GM19035 (cell line): ENCODE data around the gene MRPL42.
"Not testable (repeated sequence)": the region's sequence is repeated elsewhere in the genome, so short reads cannot be mapped to it uniquely, and the experiment has no call there.

ENCODE experiments used
- ATAC-seq: cut with Tn5 transposase; IDR thresholded peaks from one replicate; pipeline ENCODE4 v1.9.1; 2021; ENCODE audit not compliant: unreplicated experiment

Gene MRPL42

DNA sequence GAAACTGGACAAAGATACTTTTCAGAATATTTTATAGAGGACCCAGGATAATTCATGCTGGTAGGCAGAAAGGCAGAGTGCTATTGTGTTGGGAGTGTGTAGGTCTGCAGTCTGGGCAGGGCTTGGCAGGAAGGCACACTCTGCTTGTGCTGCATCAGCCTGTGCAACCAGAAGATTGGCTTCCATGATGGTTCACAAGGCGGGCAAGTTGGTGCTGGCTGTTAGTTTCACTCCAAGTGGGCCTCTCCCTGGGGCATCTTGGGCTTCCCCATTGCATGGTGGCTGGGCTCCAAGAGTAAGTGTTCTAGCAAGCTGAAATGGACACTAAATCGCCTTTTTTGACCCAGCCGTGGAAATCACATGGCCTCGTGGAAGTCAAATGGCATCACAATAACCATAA lies 23.7 kb upstream of the MRPL42 start:
- ATAC-seq = no peak

DNA sequence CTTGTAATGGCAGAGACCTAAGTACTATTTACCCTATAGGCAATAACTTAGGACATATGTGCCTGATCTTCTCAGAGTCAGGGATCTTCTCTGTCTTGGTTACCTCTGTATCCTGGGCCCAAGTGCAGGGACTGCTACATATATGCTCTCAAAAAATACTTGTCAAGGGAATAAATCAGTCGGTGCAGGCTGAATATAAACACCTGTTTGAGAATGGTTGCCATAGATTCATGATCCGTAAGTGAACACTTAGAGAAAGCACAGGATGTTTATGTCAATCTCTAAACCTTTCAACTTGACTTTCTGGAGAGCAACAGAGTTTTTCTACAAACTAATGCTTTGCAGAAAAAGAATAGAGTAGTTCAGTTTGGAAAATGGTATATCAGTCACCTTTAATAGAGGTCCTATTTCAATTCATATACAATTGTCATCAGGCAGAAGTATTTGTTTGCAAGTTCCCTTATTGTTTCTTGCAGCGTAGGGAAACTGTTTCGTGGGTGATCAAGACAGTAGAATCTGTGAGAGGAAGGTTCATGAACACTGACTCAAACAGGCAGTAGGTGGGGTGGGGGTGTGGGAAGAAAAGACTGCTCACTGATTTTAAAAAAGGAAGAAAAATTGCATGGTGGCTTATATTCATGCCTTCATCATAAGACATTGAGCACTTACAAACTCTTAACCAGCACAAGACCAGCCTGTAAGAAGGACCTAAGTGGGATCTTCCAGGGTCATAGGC lies 19.6 kb upstream of the MRPL42 start:
- ATAC-seq = no peak

DNA sequence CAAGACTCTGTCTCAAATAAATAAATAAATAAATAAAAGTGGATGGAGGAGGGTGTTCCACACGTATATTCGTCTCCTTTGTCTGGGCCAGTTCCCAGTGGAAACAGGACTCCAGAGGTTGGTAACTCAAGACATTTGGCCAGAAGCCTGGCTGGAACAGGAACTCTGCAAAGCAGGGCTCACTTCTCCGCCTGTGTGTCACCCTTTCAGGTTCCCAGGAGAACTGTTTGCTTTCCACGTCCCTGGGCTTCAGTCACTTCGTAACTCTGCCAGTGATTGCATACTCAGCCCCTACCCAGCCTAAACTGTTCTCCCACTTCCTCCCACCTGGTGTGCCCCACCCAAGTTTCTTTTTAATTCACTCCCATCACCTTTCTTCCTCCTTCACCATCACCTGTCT lies 18.5 kb upstream of the MRPL42 start:
- ATAC-seq = no peak

DNA sequence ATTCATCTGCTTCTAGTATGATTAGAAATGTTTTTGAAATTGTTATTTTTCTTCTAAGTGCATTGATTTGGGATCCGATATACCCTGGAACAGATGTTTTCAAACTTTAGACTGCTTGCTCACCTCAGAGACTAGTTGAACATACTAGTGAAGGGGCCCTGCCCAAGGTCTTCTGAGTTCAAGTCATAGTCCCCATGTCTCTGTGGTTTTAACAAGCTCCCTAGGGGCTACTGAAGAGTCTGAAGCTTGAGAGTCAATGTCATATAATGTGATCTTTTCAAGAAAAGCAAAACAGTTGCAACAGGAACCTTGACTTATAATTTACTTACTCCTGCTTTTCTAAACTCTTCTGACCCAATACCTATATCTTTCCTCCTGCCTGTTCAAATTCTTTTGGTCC lies 18.0 kb upstream of the MRPL42 start:
- ATAC-seq = peak; percentile 76

DNA sequence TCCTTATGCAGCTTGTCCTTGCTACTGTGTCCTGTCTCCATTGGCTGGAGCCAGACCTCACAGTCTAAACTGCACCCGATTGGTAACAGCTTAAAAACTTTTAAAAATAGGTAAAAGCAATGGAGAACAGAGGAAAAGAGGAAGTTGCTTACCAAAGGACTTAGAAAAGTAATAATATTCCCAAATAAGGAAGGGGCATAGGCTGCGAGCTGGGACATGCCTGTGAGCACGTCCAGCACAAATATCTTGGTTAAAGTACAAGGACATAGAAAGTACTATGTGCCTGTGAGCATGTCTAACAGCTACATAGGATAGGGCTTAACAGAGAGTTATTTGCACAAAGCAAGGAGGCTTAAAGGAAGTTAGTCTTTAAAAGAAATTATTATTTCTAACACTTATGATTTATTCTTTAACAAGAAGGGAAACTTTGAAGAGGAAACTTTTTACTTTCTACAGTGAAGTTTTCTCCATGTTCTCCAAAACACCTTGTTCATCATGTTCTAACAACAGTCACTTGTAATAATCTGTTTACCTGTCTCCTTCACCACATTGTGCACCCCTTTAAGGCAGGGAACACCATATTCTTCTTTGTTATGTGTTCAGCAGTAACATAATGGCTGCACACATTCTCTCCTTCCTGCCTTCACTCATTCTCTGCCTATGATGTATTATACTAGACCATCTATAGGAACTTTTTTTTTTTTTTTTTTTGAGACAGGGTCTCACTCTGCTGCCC lies 15.7 kb upstream of the MRPL42 start:
- ATAC-seq = no peak

DNA sequence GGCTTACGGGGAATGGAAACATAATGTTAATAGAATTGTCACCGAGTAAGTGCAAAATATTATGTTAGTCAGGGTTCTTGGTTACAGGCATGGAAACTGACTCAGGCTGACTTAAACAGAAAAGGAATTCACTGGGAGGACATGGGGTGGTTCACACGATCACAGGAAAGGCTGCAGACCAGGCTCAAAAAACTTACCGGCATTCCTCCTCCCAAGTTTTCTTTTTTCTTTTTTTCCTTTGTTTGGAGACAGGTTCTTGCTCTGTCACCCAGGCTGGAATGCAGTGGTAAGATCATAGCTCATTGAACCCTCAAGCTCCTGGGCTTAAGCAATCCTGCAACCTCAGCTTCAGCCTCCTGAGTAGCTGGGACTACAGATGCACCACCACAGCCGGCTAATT lies 13.7 kb upstream of the MRPL42 start:
- ATAC-seq = no peak

DNA sequence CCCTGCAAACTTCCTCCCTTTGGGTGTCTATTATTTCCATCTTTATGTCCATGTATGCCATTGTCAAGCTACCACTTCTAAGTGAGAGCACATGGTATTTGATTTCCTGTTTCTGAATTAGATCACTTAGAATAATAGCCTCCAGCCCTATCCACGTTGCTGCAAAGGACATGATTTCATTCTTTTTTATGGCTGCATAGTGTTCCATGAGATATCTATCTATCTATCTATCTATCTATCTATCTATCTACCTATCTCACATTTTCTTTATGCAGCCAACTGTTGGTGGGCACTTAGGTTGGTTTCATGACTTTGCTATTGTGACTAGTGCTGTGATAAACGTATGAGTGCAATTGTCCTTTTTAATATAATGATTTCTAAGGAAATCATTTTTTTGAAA lies 11.2 kb upstream of the MRPL42 start:
- ATAC-seq = no peak

DNA sequence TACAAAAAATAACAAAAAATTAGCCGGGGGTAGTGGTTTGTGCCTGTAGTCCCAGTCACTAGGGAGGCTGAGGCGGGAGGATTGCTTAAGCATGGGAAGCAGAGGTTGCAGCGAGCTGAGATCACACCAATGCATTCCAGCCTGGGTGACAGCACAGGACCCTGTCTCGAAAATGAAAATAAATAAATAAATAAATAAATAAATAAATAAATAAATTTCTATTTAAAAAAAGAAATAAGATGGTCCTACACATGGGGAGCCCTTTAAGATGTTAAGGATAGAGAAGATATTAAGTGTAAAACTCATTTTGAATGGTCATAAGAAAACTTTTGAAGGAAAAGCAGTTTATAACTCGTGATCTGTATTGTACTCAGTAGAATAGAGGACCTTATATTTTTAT lies 8.2 kb upstream of the MRPL42 start:
- ATAC-seq = no peak

DNA sequence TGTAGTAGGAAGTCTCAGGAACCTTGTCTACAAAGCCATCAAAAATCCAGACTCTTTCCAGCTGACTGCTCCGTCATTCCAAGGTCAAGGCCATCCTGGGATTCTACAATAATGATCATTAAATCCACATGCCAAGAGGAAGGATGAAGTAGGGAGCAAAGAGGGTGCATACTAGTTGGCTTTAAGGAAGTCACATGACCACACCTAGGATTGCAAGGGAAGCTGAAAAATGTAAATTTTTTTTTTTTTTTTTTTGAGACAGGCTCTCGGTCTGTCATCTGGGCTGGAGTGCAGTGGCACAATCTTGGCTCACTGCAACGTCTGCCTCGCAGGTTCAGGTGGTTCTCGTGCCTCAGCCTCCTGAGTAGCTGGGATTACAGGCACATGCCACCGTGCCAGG lies 7.3 kb upstream of the MRPL42 start:
- ATAC-seq = no peak

DNA sequence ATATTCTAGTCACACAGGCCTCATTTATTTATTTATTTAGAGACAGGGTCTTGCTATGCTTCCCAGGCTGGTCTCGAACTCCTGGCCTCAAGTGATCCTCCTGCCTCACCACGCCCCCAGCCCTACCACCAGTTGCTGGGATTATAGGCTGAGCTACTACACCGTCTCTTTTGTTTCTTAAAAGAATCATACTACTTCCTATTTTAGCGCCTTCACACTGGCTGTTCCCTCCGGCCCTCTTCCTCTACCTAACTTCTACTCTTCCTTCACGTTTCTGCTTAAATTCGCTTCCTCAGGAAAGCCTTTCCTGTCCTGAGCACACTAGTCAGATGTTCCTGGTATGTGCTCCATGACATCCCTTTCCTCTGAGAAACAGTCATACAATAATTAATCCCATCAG lies 6.4 kb upstream of the MRPL42 start:
- no peak for ATAC-seq

DNA sequence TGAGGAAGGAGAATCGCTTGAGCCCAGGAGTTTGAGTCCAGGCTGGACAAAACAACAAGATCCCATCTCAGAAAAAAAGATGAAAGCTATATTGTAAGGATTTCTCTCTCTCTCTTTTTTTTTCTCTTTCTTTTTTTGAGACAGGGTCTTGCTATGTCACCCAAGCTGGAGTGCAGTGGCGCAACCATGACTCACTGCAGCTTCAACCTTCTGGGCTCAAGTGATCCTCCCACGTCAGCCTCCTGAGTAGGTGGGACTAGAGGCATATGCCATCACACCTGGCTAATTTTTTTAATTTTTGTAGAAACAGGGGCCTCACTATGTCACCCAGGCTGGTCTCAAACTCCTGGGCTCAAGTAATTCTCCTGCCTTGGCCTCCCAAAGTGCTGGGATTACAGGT lies 5.8 kb upstream of the MRPL42 start:
- ATAC-seq = no peak

DNA sequence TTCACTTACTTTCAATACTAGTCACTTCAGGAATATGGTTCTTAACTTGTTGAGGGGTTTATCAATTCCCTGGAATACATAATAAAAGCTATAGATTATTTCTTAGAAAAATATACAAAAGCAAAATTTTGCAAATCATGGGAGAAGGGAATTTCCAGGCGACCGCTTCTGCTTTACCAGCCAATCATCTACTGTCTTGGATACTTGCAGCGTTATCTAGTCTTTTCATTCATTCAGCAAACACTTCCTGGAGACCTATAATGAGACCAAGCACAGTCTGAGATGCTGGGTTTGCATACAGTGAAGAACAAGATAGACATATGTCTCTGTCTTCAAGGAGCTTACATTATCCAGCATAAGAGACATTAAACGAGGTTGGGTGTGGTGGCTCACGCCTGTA lies 1.5 kb upstream of the MRPL42 start:
- no peak for ATAC-seq

DNA sequence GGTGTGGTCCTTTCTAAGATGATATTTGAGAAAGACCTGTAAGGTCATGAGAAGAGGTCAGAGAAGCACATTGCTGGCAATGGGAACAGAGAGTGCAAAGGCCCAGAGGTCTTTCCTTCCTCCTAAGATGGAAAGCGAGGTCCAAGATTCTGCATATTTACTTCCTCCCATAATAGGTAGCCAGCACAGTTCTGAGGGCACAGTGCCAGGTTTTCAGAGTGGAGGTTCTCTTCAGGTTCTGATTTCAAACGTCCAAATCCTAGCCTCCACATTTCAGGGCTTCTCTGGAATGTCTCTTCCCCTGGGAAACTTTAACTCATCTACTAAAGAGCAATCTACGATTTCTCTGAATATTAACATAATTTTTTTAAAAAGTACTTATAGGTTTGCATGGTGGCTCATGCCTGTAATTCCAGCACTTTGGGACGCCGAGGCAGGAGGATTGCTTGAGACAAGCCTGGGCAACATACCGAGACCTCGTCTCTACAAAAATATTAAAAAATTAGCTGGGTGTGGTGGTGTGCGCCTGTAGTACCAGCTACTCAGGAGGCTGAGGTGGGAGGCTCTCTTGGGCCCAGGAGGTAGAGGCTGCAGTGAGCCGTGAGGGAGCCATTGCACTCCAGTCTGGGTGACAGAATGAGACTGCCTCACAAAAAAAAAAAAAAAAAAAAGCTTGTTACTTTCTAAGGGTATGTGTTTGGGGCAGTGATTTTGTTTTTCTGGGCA lies 526 bp upstream of the MRPL42 start:
- ATAC-seq = no peak

DNA sequence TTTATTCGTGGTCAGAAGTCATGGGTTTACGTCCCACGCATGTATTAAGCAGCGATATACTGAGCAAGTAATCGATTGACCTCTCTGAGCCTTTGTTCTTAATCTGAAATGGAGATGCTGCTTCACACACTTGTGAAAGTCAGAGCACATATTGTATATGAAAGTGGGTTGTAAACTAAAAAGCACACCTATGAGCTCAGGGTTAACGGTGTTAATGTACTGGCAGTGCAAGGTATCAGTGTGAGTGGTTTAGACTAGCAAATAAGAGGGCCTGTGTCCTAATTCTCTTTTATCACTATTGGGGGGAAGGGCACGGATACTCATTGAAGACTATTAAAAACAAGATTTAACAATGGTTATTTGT lies 676 bp downstream of the MRPL42 start:
- peak; percentile 9 for ATAC-seq

DNA sequence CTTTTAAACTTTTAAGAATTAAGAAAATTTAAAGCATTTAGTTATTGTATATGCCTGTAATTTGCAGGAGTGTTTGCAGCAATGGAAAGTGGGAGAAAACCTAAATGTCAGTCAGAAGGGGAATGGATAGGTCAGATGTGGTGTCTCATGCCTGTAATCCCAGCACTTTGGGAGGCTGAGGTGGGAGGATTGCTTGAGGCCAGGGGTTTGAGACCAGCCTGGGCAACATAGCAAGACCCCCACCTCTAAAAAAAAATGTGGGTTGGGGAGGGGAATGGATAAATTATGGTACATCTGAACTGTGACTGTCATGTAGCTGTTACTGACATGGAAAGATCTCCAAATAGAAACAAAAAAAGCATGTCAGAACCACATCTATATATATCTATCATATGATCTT lies 2.1 kb downstream of the MRPL42 start:
- ATAC-seq = no peak

DNA sequence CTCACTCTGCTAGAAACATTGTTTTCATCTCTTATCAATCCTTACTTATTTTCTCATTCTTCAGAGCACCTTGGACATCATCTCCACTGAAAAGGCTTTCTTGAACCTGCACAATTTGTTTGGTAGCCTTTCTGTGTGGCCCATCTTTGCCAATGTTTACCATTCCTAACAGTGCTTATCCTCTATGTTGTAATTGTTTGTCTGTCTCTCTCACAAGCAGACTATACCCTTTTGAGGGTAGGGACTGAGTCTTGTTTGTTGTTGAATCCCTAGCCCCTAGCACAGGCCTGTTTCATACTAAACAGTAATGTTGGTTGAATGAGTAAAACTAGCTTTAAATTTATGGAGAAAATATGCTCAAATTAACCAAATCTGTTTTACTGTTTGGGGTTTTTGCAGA lies 9.2 kb downstream of the MRPL42 start:
- no peak for ATAC-seq

DNA sequence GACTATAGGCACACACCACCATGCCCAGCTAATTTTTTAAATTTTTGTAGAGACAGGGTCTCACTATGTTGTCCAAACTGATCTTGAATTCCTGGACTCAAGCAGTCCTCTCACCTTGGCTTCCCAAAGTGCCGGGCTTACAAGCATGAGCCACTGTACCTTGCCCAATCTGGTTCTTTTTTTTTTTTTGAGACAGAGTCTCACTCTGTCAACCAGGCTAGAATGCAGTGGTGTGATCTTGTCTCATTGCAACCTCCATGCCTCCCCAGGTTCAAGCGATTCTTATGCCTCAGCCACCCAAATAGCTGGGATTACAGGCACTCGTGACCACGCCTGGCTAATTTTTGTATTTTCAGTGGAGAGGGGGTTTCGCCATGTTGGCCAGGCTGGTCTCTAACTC lies 15.4 kb downstream of the MRPL42 start:
- ATAC-seq = no peak

DNA sequence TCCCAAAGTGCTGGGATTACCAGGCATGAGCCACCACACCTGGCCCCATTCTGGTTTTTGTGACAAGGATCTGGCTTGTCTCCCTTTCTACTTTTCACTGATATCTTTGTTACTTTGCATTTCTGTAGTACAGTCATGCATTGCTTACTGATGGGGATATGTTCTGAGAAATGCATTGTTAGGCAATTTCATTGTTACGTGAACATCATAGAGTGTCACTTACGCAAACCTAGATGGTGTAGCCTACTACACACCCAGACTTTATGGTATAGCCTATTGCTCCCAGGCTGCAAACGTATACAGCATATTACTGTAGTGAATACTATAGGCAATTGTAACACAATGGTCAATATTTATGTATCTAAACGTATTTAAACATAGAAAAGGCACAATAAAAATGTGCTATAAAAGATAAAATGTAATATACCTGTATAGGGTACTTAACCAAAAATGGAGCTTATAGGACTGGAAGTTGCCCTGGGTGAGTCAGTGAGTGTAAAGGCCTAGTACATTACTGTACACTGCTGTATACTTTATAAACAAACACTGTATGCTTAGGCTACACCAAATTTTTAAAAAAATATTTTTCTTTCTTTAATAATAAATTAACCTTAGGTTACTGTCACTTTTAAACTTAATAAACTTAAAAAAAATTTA lies 16.0 kb downstream of the MRPL42 start:
- ATAC-seq = no peak

DNA sequence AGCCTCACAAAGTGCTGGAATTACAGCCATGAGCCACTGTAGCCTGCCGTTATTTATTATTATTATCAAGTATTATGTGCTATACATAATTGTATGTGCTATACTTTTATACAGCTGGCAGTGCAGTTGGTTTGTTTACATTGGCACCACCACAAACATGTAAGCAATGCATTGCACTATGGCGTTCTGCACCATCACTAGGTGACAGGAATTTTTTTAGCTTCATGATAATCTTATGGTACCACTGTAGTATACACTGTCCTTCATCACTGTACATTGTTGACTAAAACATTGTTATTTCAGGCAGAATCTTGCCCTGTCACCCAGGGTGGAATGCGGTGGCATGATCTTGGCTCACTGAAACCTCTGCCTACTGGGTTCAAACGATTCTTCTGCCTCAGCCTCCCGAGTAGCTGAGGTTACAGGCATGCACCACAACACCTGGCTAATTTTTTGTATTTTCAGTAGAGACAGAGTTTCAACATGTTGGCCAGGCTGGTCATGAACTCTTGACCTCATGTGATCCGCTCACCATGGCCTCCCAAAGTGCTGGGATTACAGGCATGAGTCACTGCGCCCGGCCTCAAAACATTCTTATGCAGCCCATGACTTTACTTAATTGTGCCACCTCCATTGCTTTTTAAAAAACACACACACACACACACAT lies 17.1 kb downstream of the MRPL42 start:
- ATAC-seq = no peak

DNA sequence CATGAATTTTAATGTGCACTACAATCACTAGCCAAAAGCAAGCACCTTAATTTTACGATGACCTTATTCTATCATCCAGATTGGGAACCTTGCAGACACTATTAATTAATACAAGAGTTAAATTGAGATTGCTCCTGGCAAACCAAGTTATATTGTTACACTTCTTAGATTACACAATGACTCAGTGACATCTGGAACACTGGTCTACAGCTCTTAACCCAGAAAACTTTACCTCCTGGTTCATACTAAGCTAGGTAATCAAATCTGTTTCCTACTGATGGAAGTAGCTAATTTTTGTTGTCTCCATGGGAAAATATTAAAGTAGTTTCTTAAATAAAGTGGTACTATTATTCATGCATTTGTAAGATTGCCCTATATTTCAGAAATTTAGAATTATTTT lies 25.5 kb downstream of the MRPL42 start:
- ATAC-seq = not testable (repeated sequence)

DNA sequence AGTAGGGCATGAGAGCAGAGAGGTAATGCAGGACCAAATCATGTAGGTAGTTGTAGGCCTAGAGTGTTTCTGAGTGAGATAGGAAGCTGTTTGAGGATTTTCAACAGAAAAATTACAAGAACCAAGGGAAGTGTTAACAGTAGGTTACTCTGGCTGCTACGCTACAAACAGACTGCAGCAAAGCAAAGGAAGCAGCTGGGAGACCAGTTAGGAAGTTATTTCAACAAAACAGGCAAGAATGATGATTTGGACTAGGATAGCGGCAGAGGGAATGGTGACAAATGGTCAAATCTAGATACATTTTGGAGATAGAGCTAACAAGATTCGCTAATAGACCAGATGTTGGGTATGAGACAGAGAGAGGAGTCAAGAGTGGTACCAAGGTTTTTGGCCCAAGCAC lies 26.8 kb downstream of the MRPL42 start:
- ATAC-seq = no peak
